HFF-Myc (cell line): ENCODE data around the gene ZNF292.

ENCODE experiments used
- DNase-seq: peaks from one replicate; pipeline ENCODE4 v3.0.0-alpha.2; 2011; ENCODE audit warnings: low read depth; ENCODE audit errors: extremely low read depth
- H3K4me3 ChIP-seq: replicated peaks from 2 replicates; pipeline ENCODE4 v1.5.1; 2011; ENCODE audit warnings: low read depth, mild to moderate bottlenecking, control low read depth, low read length
- TF ChIP-seq, protein P1 (sequence below): IDR thresholded peaks from 2 replicates; pipeline ENCODE4 v1.5.1; 2012; ENCODE audit warnings: mild to moderate bottlenecking, low read depth, low read length, control low read depth; ENCODE audit errors: missing control alignments

ZNF292 gene

GRCh38 chr6:87243812-87244211 is 88.4 kb downstream of the ZNF292 start:
- TF ChIP-seq, protein P1, sequence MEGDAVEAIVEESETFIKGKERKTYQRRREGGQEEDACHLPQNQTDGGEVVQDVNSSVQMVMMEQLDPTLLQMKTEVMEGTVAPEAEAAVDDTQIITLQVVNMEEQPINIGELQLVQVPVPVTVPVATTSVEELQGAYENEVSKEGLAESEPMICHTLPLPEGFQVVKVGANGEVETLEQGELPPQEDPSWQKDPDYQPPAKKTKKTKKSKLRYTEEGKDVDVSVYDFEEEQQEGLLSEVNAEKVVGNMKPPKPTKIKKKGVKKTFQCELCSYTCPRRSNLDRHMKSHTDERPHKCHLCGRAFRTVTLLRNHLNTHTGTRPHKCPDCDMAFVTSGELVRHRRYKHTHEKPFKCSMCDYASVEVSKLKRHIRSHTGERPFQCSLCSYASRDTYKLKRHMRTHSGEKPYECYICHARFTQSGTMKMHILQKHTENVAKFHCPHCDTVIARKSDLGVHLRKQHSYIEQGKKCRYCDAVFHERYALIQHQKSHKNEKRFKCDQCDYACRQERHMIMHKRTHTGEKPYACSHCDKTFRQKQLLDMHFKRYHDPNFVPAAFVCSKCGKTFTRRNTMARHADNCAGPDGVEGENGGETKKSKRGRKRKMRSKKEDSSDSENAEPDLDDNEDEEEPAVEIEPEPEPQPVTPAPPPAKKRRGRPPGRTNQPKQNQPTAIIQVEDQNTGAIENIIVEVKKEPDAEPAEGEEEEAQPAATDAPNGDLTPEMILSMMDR, result no peak
- no peak for DNase-seq
- no peak overlapping the region for H3K4me3 ChIP-seq

- H3K4me3 ChIP-seq, result no peak overlapping the region
- no peak for DNase-seq
- TF ChIP-seq, protein P1, result no peak
Measured at GRCh38 chr6:87244380-87244779, 89.0 kb downstream of the ZNF292 start.

DNA sequence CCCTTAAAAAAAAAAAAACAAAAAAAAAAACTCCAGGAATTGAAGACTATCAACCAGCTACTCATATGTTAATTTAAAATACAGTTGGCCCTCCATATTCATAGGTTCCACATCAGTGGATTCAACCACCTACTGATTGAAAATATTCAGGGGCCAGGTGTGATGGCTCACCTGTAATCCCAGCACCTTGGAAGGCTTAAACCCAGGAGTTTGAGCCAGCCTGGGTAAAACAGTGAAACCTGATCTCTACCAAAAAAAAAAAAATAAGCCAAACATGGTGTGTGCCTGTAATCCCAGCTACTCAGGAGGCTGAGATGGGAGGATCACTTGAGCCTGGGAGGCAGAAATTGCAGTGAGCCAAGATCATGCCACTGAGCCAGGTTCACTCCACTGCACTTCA is 94.7 kb downstream of the ZNF292 start:
- TF ChIP-seq, protein P1, result no peak
- no peak for DNase-seq
- H3K4me3 ChIP-seq, result no peak overlapping the region

- H3K4me3 ChIP-seq, result no peak overlapping the region
- no peak for DNase-seq
- TF ChIP-seq, protein P1, result no peak
Measured at GRCh38 chr6:87251225-87251624, 95.9 kb downstream of the ZNF292 start.

GRCh38 chr6:87251725-87252124 is 96.4 kb downstream of the ZNF292 start:
- DNase-seq, result no peak
- TF ChIP-seq, protein P1, result no peak
- no peak overlapping the region for H3K4me3 ChIP-seq

- TF ChIP-seq, protein P1, result no peak
- no peak for DNase-seq
- no peak overlapping the region for H3K4me3 ChIP-seq
Measured at GRCh38 chr6:87257046-87257445, 101.7 kb downstream of the ZNF292 start.

- TF ChIP-seq, protein P1, result no peak
- DNase-seq, result no peak
- no peak overlapping the region for H3K4me3 ChIP-seq
Measured at GRCh38 chr6:87257565-87257964, 102.2 kb downstream of the ZNF292 start.
